Ishikawa (cell line): ENCODE measurements around the gene TPRA1.

Experiments
- CEBPB ChIP-seq: IDR thresholded peaks from 2 replicates; pipeline ENCODE4 v1.6.1; 2012
- CREB1 ChIP-seq: IDR thresholded peaks from 2 replicates; pipeline ENCODE4 v1.6.1; 2012; ENCODE audit warnings: low read depth
- EGR1 ChIP-seq: IDR thresholded peaks from 2 replicates; pipeline ENCODE4 v1.6.1; 2012
- EP300 ChIP-seq: IDR thresholded peaks from 2 replicates; pipeline ENCODE4 v1.6.1; 2012; ENCODE audit warnings: borderline replicate concordance
- FOXM1 ChIP-seq: IDR thresholded peaks from 2 replicates; pipeline ENCODE4 v1.6.1; 2012; ENCODE audit warnings: low read depth, borderline replicate concordance
- NFIC ChIP-seq: IDR thresholded peaks from 2 replicates; pipeline ENCODE4 v1.6.1; 2012
- RAD21 ChIP-seq: IDR thresholded peaks from 2 replicates; pipeline ENCODE4 v1.6.1; 2012; ENCODE audit warnings: low read depth
- TAF1 ChIP-seq: IDR thresholded peaks from 2 replicates; pipeline ENCODE4 v1.6.1; 2012; ENCODE audit warnings: low read depth, mild to moderate bottlenecking
- TCF12 ChIP-seq: IDR thresholded peaks from 2 replicates; pipeline ENCODE4 v1.6.1; 2012; ENCODE audit warnings: low read depth
- TEAD4 ChIP-seq: IDR thresholded peaks from 2 replicates; pipeline ENCODE4 v1.6.1; 2012
- YY1 ChIP-seq: IDR thresholded peaks from 2 replicates; pipeline ENCODE4 v1.6.1; 2012; ENCODE audit warnings: low read depth
- ZBTB7A ChIP-seq: IDR thresholded peaks from 2 replicates; pipeline ENCODE4 v1.6.1; 2012; ENCODE audit warnings: low read depth
- TF ChIP-seq, protein P1 (sequence below): IDR thresholded peaks from 2 replicates; pipeline ENCODE4 v1.6.1; 2012
- TF ChIP-seq, protein P2 (sequence below): IDR thresholded peaks from 2 replicates; pipeline ENCODE4 v1.6.1; 2012; ENCODE audit warnings: low read depth, mild to moderate bottlenecking
- TF ChIP-seq, protein P3 (sequence below): IDR thresholded peaks from 2 replicates; pipeline ENCODE4 v1.6.1; 2012

Gene TPRA1

DNA sequence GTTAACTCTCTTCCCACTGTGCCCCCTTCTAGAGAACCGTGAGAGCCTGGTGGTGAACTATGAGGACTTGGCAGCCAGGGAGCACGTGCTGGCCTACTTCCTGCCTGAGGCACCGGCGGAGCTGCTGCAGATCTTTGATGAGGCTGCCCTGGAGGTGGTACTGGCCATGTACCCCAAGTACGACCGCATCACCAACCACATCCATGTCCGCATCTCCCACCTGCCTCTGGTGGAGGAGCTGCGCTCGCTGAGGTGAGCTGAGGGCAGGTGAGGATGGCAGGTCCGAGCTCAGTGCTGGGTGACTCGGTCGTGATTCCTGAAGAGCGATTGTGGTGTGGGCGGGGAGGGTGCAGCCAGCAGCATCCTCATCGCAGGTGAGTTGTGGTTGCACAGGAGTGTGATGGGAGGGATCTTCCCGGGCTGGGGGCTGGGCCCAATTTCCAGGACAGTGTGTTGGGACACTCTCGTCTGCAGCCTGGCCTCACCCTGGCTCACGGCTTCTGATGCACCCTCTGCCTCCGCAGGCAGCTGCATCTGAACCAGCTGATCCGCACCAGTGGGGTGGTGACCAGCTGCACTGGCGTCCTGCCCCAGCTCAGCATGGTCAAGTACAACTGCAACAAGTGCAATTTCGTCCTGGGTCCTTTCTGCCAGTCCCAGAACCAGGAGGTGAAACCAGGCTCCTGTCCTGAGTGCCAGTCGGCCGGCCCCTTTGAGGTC lies 15.7 kb upstream of the TPRA1 start:
- TF ChIP-seq EGR1 (no peak), EP300 (no peak), CEBPB (no peak), CREB1 (no peak)

DNA sequence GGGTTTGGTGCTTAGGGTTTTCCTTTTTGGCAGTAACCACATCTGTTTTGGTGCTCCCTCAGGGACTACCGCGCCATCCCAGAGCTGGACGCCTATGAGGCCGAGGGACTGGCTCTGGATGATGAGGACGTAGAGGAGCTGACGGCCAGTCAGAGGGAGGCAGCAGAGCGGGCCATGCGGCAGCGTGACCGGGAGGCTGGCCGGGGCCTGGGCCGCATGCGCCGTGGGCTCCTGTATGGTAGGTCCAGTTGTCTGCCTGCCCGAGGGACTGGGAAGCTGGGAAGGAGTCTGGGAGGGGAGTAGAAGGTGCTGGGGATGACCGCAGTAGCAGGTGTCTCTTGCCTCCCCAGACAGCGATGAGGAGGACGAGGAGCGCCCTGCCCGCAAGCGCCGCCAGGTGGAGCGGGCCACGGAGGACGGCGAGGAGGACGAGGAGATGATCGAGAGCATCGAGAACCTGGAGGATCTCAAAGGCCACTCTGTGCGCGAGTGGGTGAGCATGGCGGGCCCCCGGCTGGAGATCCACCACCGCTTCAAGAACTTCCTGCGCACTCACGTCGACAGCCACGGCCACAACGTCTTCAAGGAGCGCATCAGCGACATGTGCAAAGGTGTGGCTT lies 14.1 kb upstream of the TPRA1 start:
- TF ChIP-seq ZBTB7A (no peak), CEBPB (no peak), FOXM1 (no peak), NFIC (no peak)

DNA sequence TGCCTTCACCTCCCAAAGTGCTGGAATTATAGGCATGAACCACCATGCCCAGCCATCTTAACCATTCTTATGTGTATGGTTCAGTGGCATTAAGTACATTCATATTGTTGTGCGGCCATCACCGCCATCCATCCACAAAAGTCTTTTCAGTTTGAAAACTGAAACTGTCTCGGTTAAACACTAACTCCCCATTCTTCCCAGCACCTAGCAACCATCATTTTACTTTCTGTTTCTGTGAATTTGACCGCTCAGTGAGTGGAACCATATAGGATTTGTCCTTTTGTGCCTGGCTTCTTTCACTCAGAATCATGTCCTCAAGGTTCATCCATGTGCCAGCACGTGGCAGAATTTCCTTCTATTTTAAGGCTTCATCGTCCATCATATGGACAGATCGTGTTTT lies 13.5 kb upstream of the TPRA1 start:
- no peak for TF ChIP-seq RAD21
- TF ChIP-seq TCF12 = no peak
- TF ChIP-seq TAF1 = no peak
- no peak for TF ChIP-seq CEBPB
- TF ChIP-seq, protein P1, sequence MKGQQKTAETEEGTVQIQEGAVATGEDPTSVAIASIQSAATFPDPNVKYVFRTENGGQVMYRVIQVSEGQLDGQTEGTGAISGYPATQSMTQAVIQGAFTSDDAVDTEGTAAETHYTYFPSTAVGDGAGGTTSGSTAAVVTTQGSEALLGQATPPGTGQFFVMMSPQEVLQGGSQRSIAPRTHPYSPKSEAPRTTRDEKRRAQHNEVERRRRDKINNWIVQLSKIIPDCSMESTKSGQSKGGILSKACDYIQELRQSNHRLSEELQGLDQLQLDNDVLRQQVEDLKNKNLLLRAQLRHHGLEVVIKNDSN = no peak
- no peak for TF ChIP-seq EGR1
- no peak for TF ChIP-seq YY1
- TF ChIP-seq, protein P2, sequence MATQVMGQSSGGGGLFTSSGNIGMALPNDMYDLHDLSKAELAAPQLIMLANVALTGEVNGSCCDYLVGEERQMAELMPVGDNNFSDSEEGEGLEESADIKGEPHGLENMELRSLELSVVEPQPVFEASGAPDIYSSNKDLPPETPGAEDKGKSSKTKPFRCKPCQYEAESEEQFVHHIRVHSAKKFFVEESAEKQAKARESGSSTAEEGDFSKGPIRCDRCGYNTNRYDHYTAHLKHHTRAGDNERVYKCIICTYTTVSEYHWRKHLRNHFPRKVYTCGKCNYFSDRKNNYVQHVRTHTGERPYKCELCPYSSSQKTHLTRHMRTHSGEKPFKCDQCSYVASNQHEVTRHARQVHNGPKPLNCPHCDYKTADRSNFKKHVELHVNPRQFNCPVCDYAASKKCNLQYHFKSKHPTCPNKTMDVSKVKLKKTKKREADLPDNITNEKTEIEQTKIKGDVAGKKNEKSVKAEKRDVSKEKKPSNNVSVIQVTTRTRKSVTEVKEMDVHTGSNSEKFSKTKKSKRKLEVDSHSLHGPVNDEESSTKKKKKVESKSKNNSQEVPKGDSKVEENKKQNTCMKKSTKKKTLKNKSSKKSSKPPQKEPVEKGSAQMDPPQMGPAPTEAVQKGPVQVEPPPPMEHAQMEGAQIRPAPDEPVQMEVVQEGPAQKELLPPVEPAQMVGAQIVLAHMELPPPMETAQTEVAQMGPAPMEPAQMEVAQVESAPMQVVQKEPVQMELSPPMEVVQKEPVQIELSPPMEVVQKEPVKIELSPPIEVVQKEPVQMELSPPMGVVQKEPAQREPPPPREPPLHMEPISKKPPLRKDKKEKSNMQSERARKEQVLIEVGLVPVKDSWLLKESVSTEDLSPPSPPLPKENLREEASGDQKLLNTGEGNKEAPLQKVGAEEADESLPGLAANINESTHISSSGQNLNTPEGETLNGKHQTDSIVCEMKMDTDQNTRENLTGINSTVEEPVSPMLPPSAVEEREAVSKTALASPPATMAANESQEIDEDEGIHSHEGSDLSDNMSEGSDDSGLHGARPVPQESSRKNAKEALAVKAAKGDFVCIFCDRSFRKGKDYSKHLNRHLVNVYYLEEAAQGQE = no peak
- no peak for TF ChIP-seq FOXM1
- TF ChIP-seq TEAD4 = no peak

DNA sequence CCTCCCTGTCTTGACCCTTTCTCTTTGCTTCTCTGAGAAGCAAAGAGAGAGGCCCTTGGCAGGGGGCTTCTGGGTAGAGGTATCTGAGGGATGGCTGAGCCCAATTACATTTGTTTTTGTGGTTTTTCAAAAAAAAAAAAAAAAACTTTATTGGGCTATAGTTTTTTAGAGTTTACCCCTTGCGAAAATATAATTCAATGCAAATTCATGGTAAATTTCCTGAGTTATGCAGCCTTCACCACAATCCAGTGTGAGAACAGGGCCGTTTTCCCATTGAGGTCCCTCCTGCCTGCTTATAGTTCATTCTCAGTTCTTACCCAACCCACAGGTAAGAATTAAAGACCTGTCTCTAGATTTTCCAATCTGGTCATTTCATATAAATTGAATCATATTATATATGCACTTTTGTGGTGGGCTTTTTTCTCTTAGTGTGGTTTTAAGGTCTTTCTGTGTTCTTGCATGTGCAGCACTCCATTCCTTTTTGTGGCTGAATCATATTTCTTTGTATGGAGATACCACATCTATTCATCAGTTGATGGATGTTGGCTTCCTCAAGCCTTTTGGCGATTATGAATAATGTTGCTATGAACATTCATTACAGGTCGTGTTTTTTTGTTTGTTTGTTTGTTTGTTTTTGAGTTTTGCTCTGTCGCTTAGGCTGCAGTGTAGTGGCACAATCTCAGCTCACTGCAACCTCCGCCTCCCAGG lies 10.4 kb upstream of the TPRA1 start:
- TF ChIP-seq TCF12 (no peak), CREB1 (no peak)
- TF ChIP-seq, protein P3, sequence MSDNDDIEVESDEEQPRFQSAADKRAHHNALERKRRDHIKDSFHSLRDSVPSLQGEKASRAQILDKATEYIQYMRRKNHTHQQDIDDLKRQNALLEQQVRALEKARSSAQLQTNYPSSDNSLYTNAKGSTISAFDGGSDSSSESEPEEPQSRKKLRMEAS = no peak

DNA sequence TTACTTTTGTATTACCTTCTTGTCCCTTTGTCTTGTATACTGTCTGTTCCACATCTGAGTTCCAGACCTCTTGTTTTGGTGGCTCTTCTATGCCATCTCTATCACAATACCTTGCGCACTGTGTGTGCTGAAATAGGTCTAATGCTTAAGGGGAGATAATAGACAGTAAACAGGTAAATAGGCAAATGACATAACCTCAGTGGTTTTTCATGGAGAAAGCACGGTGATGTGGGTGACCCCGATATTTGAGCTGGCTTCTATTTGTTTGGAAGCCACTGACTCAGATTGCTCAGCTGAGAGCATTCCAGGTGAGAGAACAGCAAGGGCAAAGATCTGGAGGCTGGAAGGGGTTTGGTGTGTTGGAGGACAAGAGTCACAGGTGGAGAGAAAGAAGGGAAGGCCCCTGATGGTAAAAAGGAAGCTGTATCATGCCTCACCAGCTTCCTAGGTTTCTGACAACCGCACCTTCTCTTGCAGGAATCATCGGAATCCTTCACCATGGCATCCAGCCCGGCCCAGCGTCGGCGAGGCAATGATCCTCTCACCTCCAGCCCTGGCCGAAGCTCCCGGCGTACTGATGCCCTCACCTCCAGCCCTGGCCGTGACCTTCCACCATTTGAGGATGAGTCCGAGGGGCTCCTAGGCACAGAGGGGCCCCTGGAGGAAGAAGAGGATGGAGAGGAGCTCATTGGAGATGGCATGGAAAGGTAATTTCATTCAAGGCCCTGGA lies 8.5 kb upstream of the TPRA1 start:
- TF ChIP-seq, protein P1 = no peak
- TF ChIP-seq RAD21 = no peak
- no peak for TF ChIP-seq CEBPB
- TF ChIP-seq EGR1 = no peak
- no peak for TF ChIP-seq TAF1
- no peak for TF ChIP-seq NFIC
- TF ChIP-seq EP300 = no peak
- no peak for TF ChIP-seq FOXM1
- TF ChIP-seq, protein P2 = no peak
- no peak for TF ChIP-seq ZBTB7A
- TF ChIP-seq YY1 = no peak

DNA sequence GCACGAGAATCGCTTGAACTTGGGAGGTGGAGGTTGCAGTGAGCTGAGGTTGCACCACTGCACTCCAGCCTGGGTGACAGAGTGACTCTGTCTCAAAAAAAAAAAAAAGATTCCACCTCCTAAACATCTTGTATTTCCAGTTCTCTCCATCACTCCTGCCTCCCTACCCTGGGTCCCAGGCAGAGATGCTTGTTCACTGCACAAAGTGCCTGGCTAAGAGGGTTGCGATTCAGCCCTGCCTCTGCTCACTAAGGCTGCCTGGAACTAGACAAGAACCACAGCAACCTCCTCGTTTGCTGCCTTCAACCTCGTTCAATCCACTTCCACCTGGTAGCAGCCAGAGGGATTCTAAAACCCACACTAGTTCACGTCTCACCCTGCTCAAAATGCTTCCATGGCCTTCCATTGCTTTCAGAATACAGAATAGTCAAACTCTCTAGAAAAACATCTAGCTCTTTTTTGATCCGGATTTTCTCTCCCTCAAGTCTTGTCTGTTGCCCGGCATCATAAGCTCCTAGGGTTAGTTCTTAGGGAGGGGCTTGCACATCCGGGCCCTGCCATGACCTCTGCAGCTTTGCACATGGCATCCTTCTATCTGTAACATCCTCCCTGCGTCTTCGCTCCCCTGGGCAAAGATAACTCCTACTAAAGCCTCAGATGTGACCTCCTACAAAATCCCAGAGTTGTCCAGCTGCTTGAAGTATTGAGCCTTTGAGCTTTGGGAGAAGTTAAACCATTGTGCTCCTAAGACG lies 6.7 kb upstream of the TPRA1 start:
- no peak for TF ChIP-seq FOXM1
- no peak for TF ChIP-seq CEBPB
- no peak for TF ChIP-seq EGR1
